Glomerular visceral epithelial cell (primary cell): ENCODE data around the gene ASAP2.

Experiments
- DNase-seq: peaks from one replicate; pipeline ENCODE4 v3.0.0-alpha.2; 2016; ENCODE audit errors: extremely low spot score

ASAP2 gene

GRCh38 chr2:9231291-9232165, 24.9 kb downstream of the ASAP2 start:
- no peak for DNase-seq

- no peak for DNase-seq
Measured at GRCh38 chr2:9232166-9232479, 25.5 kb downstream of the ASAP2 start.

DNA sequence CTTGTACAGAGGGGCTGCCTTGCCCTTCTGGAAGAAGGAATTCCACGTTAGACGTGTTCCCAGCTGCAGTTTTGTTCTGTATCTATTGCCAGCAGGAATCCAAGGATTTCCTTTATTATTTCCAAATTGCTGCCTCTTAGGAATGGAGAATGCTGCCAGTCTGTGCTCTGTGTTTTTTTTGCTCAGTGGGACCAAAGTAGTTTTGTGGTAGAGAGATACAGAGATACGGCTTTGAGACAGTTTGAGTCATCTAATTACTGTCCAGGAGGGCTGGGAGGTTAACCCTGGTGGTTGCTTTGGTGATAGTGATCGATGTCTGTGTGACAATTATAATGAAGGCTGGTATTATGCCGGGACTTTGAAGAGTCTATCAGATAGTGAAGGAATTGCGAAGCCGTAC, 26.3 kb downstream of the ASAP2 start:
- peak; percentile 75 for DNase-seq

- DNase-seq: peak; percentile 91
Measured at GRCh38 chr2:9234680-9235146, 28.1 kb downstream of the ASAP2 start.

- no peak for DNase-seq
Measured at GRCh38 chr2:9235147-9236044, 28.8 kb downstream of the ASAP2 start.

- DNase-seq: no peak
Measured at GRCh38 chr2:9236045-9236344, 29.4 kb downstream of the ASAP2 start.

- DNase-seq: no peak
Measured at GRCh38 chr2:9236867-9237266, 30.3 kb downstream of the ASAP2 start.

DNA sequence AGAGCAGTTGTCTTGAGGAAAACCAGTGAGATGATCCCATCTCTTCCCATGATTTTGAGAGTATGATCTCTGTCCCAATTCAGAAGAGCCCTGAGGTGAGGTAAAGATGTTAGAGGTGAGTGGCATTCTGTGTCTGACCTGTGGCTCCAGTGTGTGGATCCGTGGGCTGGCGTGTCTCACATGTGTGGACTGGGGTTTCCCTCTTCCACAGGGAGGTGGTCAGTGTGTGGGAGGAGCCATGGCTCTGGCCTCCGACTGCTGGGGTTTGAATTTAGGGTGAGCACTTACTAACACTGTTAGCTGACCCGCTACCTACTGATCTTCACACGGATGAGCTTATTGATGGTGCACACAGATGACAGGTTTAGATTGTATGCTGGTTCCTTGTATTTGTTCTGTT, 31.2 kb downstream of the ASAP2 start:
- DNase-seq: no peak

GRCh38 chr2:9238591-9239326, 32.1 kb downstream of the ASAP2 start:
- no peak for DNase-seq

GRCh38 chr2:9239616-9240015, 33.0 kb downstream of the ASAP2 start:
- no peak for DNase-seq

DNA sequence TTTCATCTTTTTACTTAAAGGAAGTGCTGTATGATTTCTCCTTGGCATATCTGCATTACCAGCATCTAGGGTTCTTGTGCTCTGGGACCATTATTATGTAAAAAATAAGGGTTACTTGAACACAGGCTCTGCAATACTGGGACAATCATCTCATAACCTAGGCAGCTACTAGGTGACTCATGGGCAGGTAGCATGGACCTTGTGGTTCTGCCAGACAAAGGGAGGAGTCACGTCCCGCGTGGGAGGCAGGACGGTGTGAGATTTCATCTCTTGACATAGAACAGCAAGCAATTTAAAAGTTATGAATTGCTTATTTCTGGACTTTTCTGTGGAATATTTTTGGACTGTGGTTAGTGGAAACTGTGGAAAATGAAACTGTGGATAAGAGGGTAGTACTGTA, 34.1 kb downstream of the ASAP2 start:
- DNase-seq: peak; percentile 34

GRCh38 chr2:9241233-9241632, 34.6 kb downstream of the ASAP2 start:
- DNase-seq: no peak

- no peak for DNase-seq
Measured at GRCh38 chr2:9243357-9243756, 36.7 kb downstream of the ASAP2 start.

GRCh38 chr2:9244985-9245544, 38.5 kb downstream of the ASAP2 start:
- no peak for DNase-seq

DNA sequence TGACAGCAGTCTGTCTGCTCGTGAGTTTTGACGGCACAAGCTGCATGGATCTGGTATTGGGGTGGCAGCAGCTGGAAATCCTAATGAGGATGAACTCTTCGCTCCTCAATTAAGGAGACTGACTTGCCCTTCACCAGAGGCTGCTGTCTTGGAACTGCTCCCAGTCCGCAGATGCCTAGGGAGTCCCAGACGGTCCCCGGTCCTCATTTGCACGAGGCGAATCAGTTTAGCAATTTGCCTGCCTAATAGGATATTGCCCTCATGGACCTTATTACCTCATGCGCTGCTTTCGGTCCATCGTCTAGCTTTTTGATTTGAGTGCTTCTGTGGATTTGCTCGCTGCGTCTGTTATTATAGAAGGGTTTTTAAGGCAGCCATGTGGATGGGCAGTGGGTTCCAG, 40.6 kb downstream of the ASAP2 start:
- no peak for DNase-seq

DNA sequence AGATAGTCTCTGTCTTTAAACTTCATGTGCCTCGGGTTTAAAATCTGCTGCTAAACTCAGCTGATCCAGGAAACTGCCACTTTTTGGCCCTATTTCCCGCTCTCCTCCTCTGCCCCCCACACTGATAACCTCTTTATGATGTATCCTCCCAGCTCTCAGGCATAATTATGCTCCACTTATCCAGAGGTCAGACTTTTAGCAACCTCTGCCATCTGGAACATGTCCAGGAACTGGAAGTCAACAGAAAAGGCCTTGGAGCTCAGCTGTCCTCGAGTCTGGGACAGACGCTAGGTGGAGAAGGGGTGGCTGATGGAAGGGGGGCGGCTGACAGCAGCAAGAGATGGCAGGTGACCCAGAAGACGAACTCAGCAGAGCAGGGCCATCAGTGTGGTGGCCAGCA, 41.2 kb downstream of the ASAP2 start:
- DNase-seq: no peak

DNA sequence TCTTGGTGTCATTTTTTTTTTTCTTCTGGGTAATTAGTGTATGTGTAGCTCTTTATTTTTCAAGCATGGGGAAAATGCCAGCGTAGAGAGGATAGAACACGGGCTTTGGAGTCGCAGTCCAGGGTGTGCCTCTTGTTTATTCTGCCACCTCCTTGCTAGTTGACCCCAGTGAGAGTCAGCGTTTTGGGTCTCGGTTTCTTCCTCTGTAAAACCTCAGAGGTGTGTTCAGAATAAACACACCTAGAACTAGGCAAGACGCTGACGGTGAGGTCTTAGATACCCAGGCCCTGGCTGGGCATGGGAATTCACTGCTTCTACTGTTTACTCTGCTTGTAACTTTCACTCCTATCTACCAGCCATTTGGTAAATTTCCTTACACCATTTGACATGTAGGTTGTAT, 41.8 kb downstream of the ASAP2 start:
- DNase-seq: no peak

DNA sequence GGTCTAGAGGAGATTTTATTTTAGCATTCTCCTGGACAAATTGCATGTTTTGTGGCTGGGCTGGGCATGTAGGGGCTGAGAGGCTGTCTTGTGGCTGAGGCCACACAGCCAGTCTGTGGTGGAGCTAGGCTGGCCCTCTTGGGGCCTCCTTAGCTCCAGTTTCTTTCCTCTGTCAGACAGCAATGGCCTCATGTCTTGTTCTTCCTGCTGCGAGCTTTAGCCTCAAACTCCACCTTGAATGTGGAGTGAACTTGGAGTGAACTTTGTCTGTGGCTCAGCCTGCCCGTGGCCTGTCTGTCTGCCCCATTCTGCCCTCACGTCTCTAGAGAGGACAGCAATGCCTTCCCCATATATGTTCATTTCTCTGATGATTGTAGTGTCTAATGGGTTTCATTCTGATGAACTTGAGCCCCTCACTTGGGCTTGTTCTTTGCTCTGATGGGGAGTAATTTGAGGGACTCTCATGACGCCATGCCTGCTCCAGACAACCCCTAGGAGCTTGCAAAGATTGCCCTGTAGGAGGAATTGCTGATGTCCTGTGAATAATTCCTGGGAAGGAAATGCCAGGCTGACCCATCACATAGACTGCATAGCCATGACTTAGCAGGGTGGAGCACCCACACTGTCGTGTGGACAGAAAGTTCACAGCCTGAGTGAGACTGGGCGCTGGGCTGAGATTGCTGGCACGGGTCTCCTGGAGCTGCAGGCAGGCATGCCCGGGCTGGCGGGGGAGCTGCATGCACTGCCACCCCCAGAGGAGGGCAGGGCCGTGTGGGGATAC, 42.6 kb downstream of the ASAP2 start:
- DNase-seq: peak; percentile 65

DNA sequence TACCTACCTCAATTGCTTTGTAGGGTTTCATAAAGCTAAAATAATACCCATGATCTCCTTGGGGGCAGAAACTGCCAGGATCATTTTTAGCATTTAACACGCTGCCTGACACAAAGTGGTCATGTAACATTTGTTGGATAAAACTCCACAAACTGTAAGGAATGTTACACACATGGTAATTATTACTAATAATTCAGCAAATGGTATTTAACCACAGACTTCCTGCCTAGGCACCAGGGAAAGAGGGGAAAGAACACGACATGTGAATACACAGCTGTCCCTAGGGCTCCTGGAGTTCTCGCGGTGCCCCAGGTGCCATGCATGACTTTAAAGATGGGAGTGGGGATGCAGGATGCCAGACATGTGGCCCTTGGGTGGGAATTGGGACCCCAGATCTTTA, 43.5 kb downstream of the ASAP2 start:
- no peak for DNase-seq

DNA sequence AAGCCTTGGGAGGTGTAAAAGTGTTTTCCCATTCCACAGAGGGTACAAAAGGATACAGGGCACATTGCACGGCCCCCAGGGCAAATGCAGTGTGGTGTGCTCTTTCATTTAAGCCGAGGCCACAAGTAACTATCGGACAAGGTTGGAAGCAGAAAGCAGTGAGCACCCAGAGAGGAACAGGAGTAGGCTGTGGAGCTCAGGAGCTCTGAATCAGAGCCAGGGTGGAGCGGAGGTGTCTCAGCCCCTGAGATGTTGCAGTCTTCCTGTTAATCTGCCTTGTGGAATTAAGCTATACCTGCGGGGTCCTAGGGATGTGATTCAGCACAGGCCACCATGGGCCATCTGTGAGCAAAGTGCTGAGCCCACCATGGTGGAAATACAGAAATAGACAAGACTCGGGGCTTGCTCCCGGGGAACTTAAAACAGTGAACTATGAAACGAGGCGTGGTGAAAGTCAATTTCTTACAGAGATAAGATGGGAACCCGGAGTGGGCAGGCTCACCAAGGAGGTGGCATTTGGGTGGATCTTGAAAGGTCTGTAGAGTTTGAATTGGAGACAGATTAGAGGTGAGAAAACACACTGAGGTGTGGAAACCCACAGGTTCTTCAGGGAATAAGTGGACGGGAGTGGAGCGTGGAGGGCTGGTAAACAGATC, 44.0 kb downstream of the ASAP2 start:
- no peak for DNase-seq
